CD8-positive, alpha-beta memory T cell (primary cell): ENCODE measurements around the gene UTP11. TPM values are rescaled to one million over a fixed set of nuclear protein-coding genes. Genes with fewer than 3 reads are reported as not detected.

Experiments
- CTCF ChIA-PET: fragments of 350-600 bp; sonication (Branson Sonifier 250); formaldehyde crosslinking; loops from one replicate; lab custom pipeline; 2021; ENCODE audit warnings: antibody characterized with exemption; lab: Charles Lee
- POLR2A ChIA-PET: fragments of 350-600 bp; sonication (Branson Sonifier 250); formaldehyde crosslinking; loops from one replicate; lab custom pipeline; 2021; ENCODE audit warnings: antibody characterized with exemption; lab: Charles Lee
- DNase-seq, 5 donors: peaks; one replicate each; pipeline versions ENCODE4 v3.0.0 to v3.0.0-alpha.2; 2020 to 2022; ENCODE audit warnings: mixed read lengths in 1 of 5
- H3K27ac ChIP-seq: one replicate; pipeline ENCODE4 v1.7.0; 2013; ENCODE audit warnings: low read depth, mild to moderate bottlenecking, low read length, moderate library complexity
- H3K27me3 ChIP-seq: 2 replicates; pipeline ENCODE4 v1.7.0; 2013; ENCODE audit warnings: low read length, mild to moderate bottlenecking; ENCODE audit not compliant: insufficient read depth, poor library complexity, severe bottlenecking
- H3K36me3 ChIP-seq: 2 replicates; pipeline ENCODE4 v1.7.0; 2013; ENCODE audit warnings: mild to moderate bottlenecking, low read length, moderate library complexity; ENCODE audit not compliant: insufficient read depth
- H3K4me1 ChIP-seq: 2 replicates; pipeline ENCODE4 v1.7.0; 2013; ENCODE audit warnings: mild to moderate bottlenecking, low read length, moderate library complexity; ENCODE audit not compliant: insufficient read depth
- H3K4me3 ChIP-seq: 2 replicates; pipeline ENCODE4 v1.7.0; 2013; ENCODE audit warnings: mild to moderate bottlenecking, low read length
- H3K9me3 ChIP-seq: 2 replicates; pipeline ENCODE4 v1.7.0; 2013; ENCODE audit warnings: mild to moderate bottlenecking, low read length
- H3K27ac Mint-ChIP-seq, 8 donors: one replicate each; pipeline ENCODE4 v1.8.0; 2020 to 2021; ENCODE audit warnings: mixed read lengths in 8 of 8, mild to moderate bottlenecking in 6 of 8, inconsistent platforms in 3 of 8, moderate library complexity in 3 of 8
- H3K27me3 Mint-ChIP-seq, 2 donors: one replicate each; pipeline ENCODE4 v1.8.0; 2020 to 2021; ENCODE audit warnings: mixed read lengths in 2 of 2, mild to moderate bottlenecking in 1 of 2, moderate library complexity in 1 of 2
- H3K36me3 Mint-ChIP-seq, 3 donors: one replicate each; pipeline ENCODE4 v1.8.0; 2020 to 2021; ENCODE audit warnings: mixed read lengths in 3 of 3, inconsistent platforms in 1 of 3, mild to moderate bottlenecking in 1 of 3
- H3K4me1 Mint-ChIP-seq, 3 donors: one replicate each; pipeline ENCODE4 v1.8.0; 2020 to 2021; ENCODE audit warnings: mixed read lengths in 3 of 3, inconsistent platforms in 1 of 3, mild to moderate bottlenecking in 1 of 3
- H3K4me3 Mint-ChIP-seq, 7 donors: one replicate each; pipeline ENCODE4 v1.8.0; 2020 to 2021; ENCODE audit warnings: mixed read lengths in 7 of 7, mild to moderate bottlenecking in 6 of 7, moderate library complexity in 4 of 7, inconsistent platforms in 2 of 7
- H3K9me3 Mint-ChIP-seq, 5 donors: one replicate each; pipeline ENCODE4 v1.8.0; 2020 to 2022; ENCODE audit warnings: mixed read lengths in 5 of 5, mild to moderate bottlenecking in 3 of 5, moderate library complexity in 2 of 5, inconsistent platforms in 1 of 5
- polyA plus RNA-seq: library from polyadenylated mRNA; unstranded; fragments of 300-500 nt; fragmentation: Illumina TruSeq; gene quantifications from one replicate; pipeline ENCODE4 v1.2.3, GENCODE V29; 2021
- total RNA-seq, 2 experiments: library from RNA; stranded (reverse); gene quantifications; one replicate each; pipeline ENCODE4 v1.2.3, GENCODE V29; 2021

Gene UTP11
- total and polyA plus RNA-seq, 3 experiments from 2014 or later = 22.4 to 73.6 (median 73.5) TPM

DNA sequence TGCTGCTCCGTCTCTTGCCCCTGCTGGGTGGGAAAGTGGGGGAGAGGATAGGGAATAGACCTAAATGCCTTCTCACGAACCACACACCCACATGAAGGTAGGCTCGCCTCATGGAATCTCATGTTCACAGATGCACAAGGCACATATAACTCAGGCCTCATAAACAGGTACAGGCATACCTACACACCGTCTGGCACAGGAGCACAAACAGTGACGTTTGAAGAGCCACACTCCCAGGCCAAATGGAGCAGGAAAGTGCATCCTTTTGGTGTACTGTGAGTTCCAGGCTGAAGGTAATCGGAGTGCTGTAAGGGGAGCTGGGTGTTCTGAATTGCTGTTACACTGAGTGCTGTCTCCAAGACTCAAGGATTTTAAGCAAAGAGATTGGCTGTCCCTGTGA lies 13.1 kb downstream of the UTP11 start:
- no peaks in the 10 kb centered on the region for H3K9me3 Mint-ChIP-seq
- ChIA-PET CTCF (interaction anchor here (1.0 kb wide), 1 partner anchor 22 kb away, joined by 3 read pairs; no protein-coding TSS in a partner anchor), POLR2A (no interaction called here)
- H3K27ac Mint-ChIP-seq = peak overlapping the region in 1 of 8 donors; percentile 54
- Histone ChIP-seq H3K9me3 (no peaks in the 10 kb centered on the region), H3K27me3 (no peaks in the 10 kb centered on the region), H3K4me1 (peaks cover 22% of the 10 kb centered on the region), H3K27ac (no peak overlapping the region), H3K36me3 (peaks cover 31% of the 10 kb centered on the region), H3K4me3 (no peak overlapping the region)
- no peak for DNase-seq
- no peaks in the 10 kb centered on the region for H3K27me3 Mint-ChIP-seq
- H3K4me3 Mint-ChIP-seq = peak overlapping the region in 1 of 7 donors; percentile 19
- H3K4me1 Mint-ChIP-seq = peaks cover 27 to 40% (median 30%) of the 10 kb centered on the region in 3 donors
- H3K36me3 Mint-ChIP-seq = peaks cover 0 to 53% (median 17%) of the 10 kb centered on the region in 3 donors

DNA sequence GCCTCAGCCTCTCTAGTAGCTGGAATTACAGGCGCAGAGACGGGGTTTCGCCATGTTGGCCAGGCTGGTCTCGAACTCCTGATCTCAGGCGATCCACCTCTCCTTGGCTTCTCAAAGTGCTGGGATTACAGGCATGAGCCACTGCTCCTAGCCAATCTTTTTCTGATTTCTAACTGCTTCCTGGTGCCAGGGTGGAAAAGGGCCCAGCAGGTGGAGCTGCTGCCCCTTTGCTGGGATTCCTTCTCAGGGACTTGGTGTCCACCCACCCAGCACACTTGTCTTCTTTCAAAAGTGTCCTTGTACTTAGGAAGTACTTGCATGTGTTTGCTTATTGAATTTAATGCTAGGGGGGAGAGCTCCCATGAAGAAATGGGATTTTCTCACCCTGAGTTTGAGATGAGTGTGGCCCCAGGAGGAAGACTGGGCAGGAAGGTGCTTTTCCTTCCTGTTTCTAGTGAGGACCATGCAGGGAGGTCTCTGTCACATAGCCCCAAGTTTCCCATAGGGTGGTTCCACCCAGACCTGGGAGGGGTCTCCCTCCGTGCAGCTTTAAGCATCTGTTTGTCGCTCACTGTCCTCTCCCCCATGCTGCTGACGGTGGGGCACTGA lies 14.2 kb downstream of the UTP11 start:
- Histone ChIP-seq H3K36me3 (peaks cover 31% of the 10 kb centered on the region), H3K4me1 (peaks cover 29% of the 10 kb centered on the region), H3K27me3 (no peaks in the 10 kb centered on the region), H3K27ac (no peak overlapping the region), H3K9me3 (no peaks in the 10 kb centered on the region), H3K4me3 (no peak overlapping the region)
- no peaks in the 10 kb centered on the region for H3K27me3 Mint-ChIP-seq
- DNase-seq = peak in 1 of 5 donors; percentile 58
- H3K27ac Mint-ChIP-seq = peak overlapping the region in 4 of 8 donors; percentile 7 to 73 (median 47)
- CTCF ChIA-PET = interaction anchor here (0.9 to 1.4 kb wide), 5 partner anchors 14 to 808 kb away, joined by 3 read pairs; partner anchors contain the start of gene UTP11
- peaks cover 32 to 49% (median 37%) of the 10 kb centered on the region in 3 donors for H3K4me1 Mint-ChIP-seq
- H3K36me3 Mint-ChIP-seq = peaks cover 0 to 46% (median 17%) of the 10 kb centered on the region in 3 donors
- no peaks in the 10 kb centered on the region for H3K9me3 Mint-ChIP-seq
- POLR2A ChIA-PET = no interaction called here
- H3K4me3 Mint-ChIP-seq = no peak overlapping the region

GRCh38 chr1:38027201-38028104 lies 14.9 kb downstream of the UTP11 start:
- Histone ChIP-seq H3K4me3 (no peak overlapping the region), H3K4me1 (peaks cover 29% of the 10 kb centered on the region), H3K9me3 (no peaks in the 10 kb centered on the region), H3K27ac (no peak overlapping the region), H3K27me3 (no peaks in the 10 kb centered on the region), H3K36me3 (peaks cover 24% of the 10 kb centered on the region)
- Mint-ChIP-seq H3K4me1 (peaks cover 32 to 50% (median 38%) of the 10 kb centered on the region in 3 donors), H3K9me3 (no peaks in the 10 kb centered on the region), H3K27ac (peak overlapping the region; percentile 3 to 87 (median 68)), H3K4me3 (no peak overlapping the region), H3K27me3 (no peaks in the 10 kb centered on the region), H3K36me3 (peaks cover 0 to 40% (median 14%) of the 10 kb centered on the region in 3 donors)
- ChIA-PET CTCF (interaction anchor here (0.6 to 1.5 kb wide), 5 partner anchors 8 to 807 kb away, joined by 3 to 5 read pairs (median 3); no protein-coding TSS in a partner anchor), POLR2A (no interaction called here)
- no peak for DNase-seq

DNA sequence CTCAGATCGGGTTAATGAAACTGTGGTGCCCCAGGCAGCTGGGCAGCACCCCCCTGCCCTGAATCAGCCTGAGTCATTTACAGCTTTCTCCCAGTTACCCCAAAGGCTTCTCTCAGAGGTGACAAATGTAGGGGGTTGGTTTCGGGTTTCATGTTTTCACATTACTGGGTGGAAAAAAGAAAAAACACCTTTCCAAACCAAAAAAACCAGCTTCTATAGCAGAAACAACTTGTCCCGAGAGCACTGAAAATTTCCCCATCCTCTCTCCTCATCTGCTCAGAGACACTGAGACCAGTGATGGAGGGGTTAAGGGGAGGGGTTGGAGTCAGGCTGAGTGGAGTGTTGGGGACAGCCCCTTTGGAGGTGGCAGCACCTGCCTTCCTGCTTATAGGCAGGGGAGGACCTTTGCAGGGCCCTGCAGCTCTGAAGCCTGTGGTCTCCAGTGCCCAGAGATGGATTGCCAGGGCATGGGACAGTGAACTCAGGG lies 15.6 kb downstream of the UTP11 start:
- peak in 1 of 5 donors; percentile 52 for DNase-seq
- Mint-ChIP-seq H3K27ac (peak overlapping the region; percentile 3 to 87 (median 72)), H3K9me3 (no peaks in the 10 kb centered on the region), H3K4me1 (peaks cover 32 to 50% (median 38%) of the 10 kb centered on the region in 3 donors), H3K27me3 (no peaks in the 10 kb centered on the region), H3K4me3 (no peak overlapping the region), H3K36me3 (peaks cover 0 to 33% (median 10%) of the 10 kb centered on the region in 3 donors)
- ChIA-PET CTCF (interaction anchor here (0.6 to 1.5 kb wide), 3 partner anchors 9 to 806 kb away, joined by 3 to 5 read pairs (median 3); no protein-coding TSS in a partner anchor), POLR2A (no interaction called here)
- Histone ChIP-seq H3K27ac (no peak overlapping the region), H3K9me3 (no peaks in the 10 kb centered on the region), H3K36me3 (peaks cover 18% of the 10 kb centered on the region), H3K27me3 (no peaks in the 10 kb centered on the region), H3K4me3 (no peak overlapping the region), H3K4me1 (peaks cover 29% of the 10 kb centered on the region)

DNA sequence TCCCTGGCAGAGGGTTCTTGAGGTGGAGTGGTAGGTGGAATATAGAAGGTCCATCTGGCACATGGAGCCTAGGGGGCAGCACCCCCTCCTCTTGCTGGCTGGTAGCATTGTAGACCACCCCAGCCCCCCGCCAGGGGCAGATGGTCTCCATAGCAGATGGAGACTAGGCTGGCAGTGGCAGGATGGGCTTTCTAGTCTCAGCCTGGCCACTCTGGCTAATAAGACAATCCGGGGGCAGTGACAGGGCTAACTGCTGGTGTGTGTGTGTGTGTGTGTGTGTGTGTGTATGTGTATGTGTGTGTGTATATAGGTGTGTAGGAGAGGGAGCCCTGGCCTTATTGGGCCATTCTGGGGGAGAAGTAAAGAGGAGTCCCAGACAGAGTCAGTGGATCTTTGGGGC lies 16.1 kb downstream of the UTP11 start:
- peaks cover 29% of the 10 kb centered on the region for H3K4me1 ChIP-seq
- no peaks in the 10 kb centered on the region for H3K27me3 ChIP-seq
- no peak for DNase-seq
- Mint-ChIP-seq H3K9me3 (no peaks in the 10 kb centered on the region), H3K4me3 (peak overlapping the region in 4 of 7 donors; percentile 1 to 53 (median 28)), H3K4me1 (peaks cover 32 to 50% (median 38%) of the 10 kb centered on the region in 3 donors), H3K36me3 (peaks cover 0 to 29% (median 10%) of the 10 kb centered on the region in 3 donors), H3K27ac (peak overlapping the region; percentile 22 to 86 (median 52)), H3K27me3 (no peaks in the 10 kb centered on the region)
- POLR2A ChIA-PET = no interaction called here
- H3K4me3 ChIP-seq = no peak overlapping the region
- no peak overlapping the region for H3K27ac ChIP-seq
- CTCF ChIA-PET = interaction anchor here (1.5 kb wide), 1 partner anchor 9 kb away, joined by 5 read pairs; no protein-coding TSS in a partner anchor
- peaks cover 13% of the 10 kb centered on the region for H3K36me3 ChIP-seq
- H3K9me3 ChIP-seq = no peaks in the 10 kb centered on the region

DNA sequence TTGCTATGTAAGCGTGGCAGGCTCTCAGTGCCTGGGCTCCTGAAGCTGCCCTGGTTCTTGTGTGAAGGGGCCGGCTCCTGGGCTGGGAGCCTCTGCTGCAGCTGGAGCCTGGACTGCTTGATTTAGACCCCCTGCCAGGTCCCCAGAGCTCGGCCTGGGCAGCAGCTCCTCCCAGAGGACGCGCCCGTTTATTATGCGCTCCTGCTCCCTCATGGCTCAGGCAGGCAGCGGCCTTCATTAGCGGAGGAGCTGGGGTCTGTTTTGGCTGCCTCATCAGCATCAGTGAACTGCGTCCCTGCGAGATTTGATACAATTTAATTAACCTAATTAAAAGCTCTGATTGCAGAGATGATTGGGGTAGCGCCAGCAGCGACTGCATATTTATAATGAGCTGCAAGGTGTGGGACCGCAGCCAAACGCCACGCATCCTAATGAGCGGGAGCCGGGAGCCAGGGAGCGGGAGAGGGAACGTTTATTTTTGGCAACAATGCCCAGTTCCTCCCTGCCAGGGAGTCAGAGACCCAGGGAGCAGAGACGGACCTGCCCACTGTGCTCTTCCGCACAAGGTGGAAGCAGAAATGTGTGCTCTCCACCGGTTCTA lies 16.6 kb downstream of the UTP11 start:
- Histone ChIP-seq H3K36me3 (peaks cover 13% of the 10 kb centered on the region), H3K4me3 (no peak overlapping the region), H3K27me3 (no peaks in the 10 kb centered on the region), H3K27ac (no peak overlapping the region), H3K4me1 (peaks cover 29% of the 10 kb centered on the region), H3K9me3 (no peaks in the 10 kb centered on the region)
- ChIA-PET CTCF (no interaction called here), POLR2A (no interaction called here)
- no peaks in the 10 kb centered on the region for H3K9me3 Mint-ChIP-seq
- H3K4me3 Mint-ChIP-seq = peak overlapping the region in 2 of 7 donors; percentile 24 to 36
- peaks cover 32 to 50% (median 38%) of the 10 kb centered on the region in 3 donors for H3K4me1 Mint-ChIP-seq
- H3K36me3 Mint-ChIP-seq = peaks cover 0 to 24% (median 7%) of the 10 kb centered on the region in 3 donors
- H3K27me3 Mint-ChIP-seq = peaks cover 0 to 2% of the 10 kb centered on the region in 2 donors
- no peak for DNase-seq
- H3K27ac Mint-ChIP-seq = peak overlapping the region in 4 of 8 donors; percentile 22 to 86 (median 50)
